K562 (cell line): Measurements from ENCODE around the gene NUP62. TPM values are rescaled to one million over a fixed set of nuclear protein-coding genes. Genes with fewer than 3 reads are reported as not detected.

Source experiments
- ATAC-seq: fragments of 200-7000 bp; cut with Tn5 transposase; 3 replicates; pipeline ENCODE4 v1.9.1; 2020; ENCODE audit warnings: moderate library complexity
- BruUV-seq: library from RNA; stranded (reverse); fragments of 400-500 nt; replicated peaks from 2 replicates; lab custom pipeline; 2021; lab: Mats Ljungman, UMichigan
- CTCF ChIA-PET: fragments of 300-600 bp; formaldehyde crosslinking; extraction: SDS; loops from one replicate; lab custom pipeline; 2021; ENCODE audit warnings: low intra/inter-chr PET ratio; lab: Yijun Ruan, JAX
- POLR2A ChIA-PET: fragments of 300-600, 350-650 bp; sonication (Branson Sonifier 250); formaldehyde crosslinking; extraction: SDS; loops from one replicate; lab custom pipeline; 2021; ENCODE audit warnings: antibody characterized with exemption, inconsistent platforms; lab: Yijun Ruan, JAX
- DNase-seq, 4 experiments: peaks; one replicate each; pipeline versions ENCODE4 v3.0.0 to v3.0.0-alpha.2; 2011 to 2018; ENCODE audit warnings: low spot score in 3 of 4, mixed read lengths in 3 of 4; ENCODE audit errors: extremely low read depth in 1 of 4
- FAIRE-seq: peaks from 2 replicates; lab custom pipeline; 2011; peaks lifted over from hg19 to GRCh38; lab: Jason Lieb, UNC
- H2AFZ ChIP-seq: 2 replicates; pipeline ENCODE4 v1.6.0; 2011; ENCODE audit warnings: low read depth, low read length, control low read depth, inconsistent platforms
- H3K27ac ChIP-seq: fragments of 200-600 bp; 3 replicates; pipeline ENCODE4 v1.8.0; 2011; ENCODE audit warnings: low read depth, mild to moderate bottlenecking, control low read depth, inconsistent platforms, low read length, moderate library complexity, mixed read lengths; ENCODE audit errors: extremely low read depth
- H3K27me3 ChIP-seq, 2 experiments: fragments of 300-600 bp in 1 of 2; 2 replicates in 1 of 2; 3 replicates in 1 of 2; pipeline versions ENCODE4 v1.6.0 to v1.8.0; 2011; ENCODE audit warnings: inconsistent platforms in 2 of 2, low read length in 2 of 2, mild to moderate bottlenecking in 1 of 2, mixed read lengths in 1 of 2, moderate library complexity in 1 of 2; ENCODE audit not compliant: control insufficient read depth in 2 of 2, insufficient read depth in 2 of 2
- H3K36me3 ChIP-seq: fragments of 300-600 bp; 3 replicates; pipeline ENCODE4 v1.8.0; 2011; ENCODE audit warnings: mild to moderate bottlenecking, low read length, inconsistent platforms; ENCODE audit not compliant: control insufficient read depth, insufficient read depth
- H3K4me1 ChIP-seq, 2 experiments: fragments of 200-600 bp in 1 of 2; replicated peaks in 1 of 2; 2 replicates in 1 of 2; 3 replicates in 1 of 2; pipeline versions ENCODE4 v1.5.1 to v1.8.0; 2011; ENCODE audit warnings: inconsistent platforms in 2 of 2, low read length in 2 of 2, mild to moderate bottlenecking in 1 of 2, mixed read lengths in 1 of 2, moderate library complexity in 1 of 2; ENCODE audit not compliant: control insufficient read depth in 2 of 2, insufficient read depth in 2 of 2
- H3K4me2 ChIP-seq: 2 replicates; pipeline ENCODE4 v1.6.1; 2011; ENCODE audit warnings: low read length, control low read depth, inconsistent platforms, mixed read lengths; ENCODE audit not compliant: insufficient read depth
- H3K4me3 ChIP-seq: fragments of 200-600 bp; sonication (generic), shearing (Covaris generic); 2 replicates; pipeline ENCODE4 v1.5.1; 2016; ENCODE audit warnings: control low read depth, inconsistent platforms
- H3K79me2 ChIP-seq: fragments of 200-600 bp; 3 replicates; pipeline ENCODE4 v1.8.0; 2011; ENCODE audit warnings: low read length, inconsistent platforms; ENCODE audit not compliant: control insufficient read depth, insufficient read depth
- H3K9ac ChIP-seq, 2 experiments: 2 replicates each; pipeline versions ENCODE4 v1.6.0 to v1.6.1; 2011; ENCODE audit warnings: low read depth in 2 of 2, low read length in 2 of 2, control low read depth in 1 of 2, inconsistent platforms in 1 of 2, mild to moderate bottlenecking in 1 of 2, mixed read lengths in 1 of 2; ENCODE audit not compliant: insufficient read depth in 1 of 2
- H3K9me1 ChIP-seq: one replicate; pipeline ENCODE4 v1.6.0; 2011; ENCODE audit warnings: inconsistent platforms, mild to moderate bottlenecking, low read length, moderate library complexity; ENCODE audit not compliant: control insufficient read depth, insufficient read depth
- H3K9me3 ChIP-seq: replicated peaks from 2 replicates; pipeline ENCODE4 v1.5.1; 2011; ENCODE audit warnings: low read depth, low read length, inconsistent platforms; ENCODE audit not compliant: control insufficient read depth, insufficient read depth
- H4K20me1 ChIP-seq: replicated peaks from 2 replicates; pipeline ENCODE4 v1.6.1; 2011; ENCODE audit warnings: low read length, inconsistent platforms, mixed read lengths; ENCODE audit not compliant: control insufficient read depth, insufficient read depth
- ADNP ChIP-seq: fragments of 200-800 bp; sonication (Bioruptor generic); IDR thresholded peaks from 2 replicates; pipeline ENCODE4 v1.6.1; 2016; ENCODE audit warnings: missing genetic modification characterization, missing compliant biosample characterization
- ARID1B ChIP-seq: fragments of 450-650 bp; IDR thresholded peaks from 2 replicates; pipeline ENCODE4 v1.6.1; 2016; ENCODE audit warnings: antibody characterized with exemption, mild to moderate bottlenecking, inconsistent platforms
- CBFA2T3 ChIP-seq: fragments of 450-650 bp; IDR thresholded peaks from 2 replicates; pipeline ENCODE4 v1.6.1; 2017
- CEBPG ChIP-seq, 3 experiments: fragments of 200-800 bp in 1 of 3; sonication (Bioruptor generic) in 1 of 3; sonication (generic) in 1 of 3; formaldehyde crosslinking in 1 of 3; IDR thresholded peaks in 2 of 3; conservative IDR thresholded peaks in 1 of 3; 2 replicates each; pipeline versions ENCODE4 v1.6.1 to v1.8.0; 2016 to 2022; ENCODE audit warnings: missing compliant biosample characterization in 2 of 3, missing genetic modification characterization in 2 of 3, mild to moderate bottlenecking in 1 of 3, missing genetic modification reagents in 1 of 3
- CHD2 ChIP-seq: IDR thresholded peaks from 2 replicates; pipeline ENCODE4 v1.6.1; 2011; ENCODE audit warnings: low read depth, low read length
- FOXM1 ChIP-seq, 2 experiments: fragments of 450-650 bp in 1 of 2; sonication (generic) in 1 of 2; formaldehyde crosslinking in 1 of 2; IDR thresholded peaks; 2 replicates each; pipeline versions ENCODE4 v1.6.1 to v1.9.0; 2017 to 2022; ENCODE audit warnings: low read depth in 2 of 2, mild to moderate bottlenecking in 2 of 2, missing genetic modification reagents in 1 of 2, moderate library complexity in 1 of 2
- ILK ChIP-seq: fragments of 450-650 bp; IDR thresholded peaks from 2 replicates; pipeline ENCODE4 v1.6.1; 2016; ENCODE audit warnings: missing genetic modification characterization, low read depth, mild to moderate bottlenecking, missing compliant biosample characterization, moderate library complexity, borderline replicate concordance
- MECOM ChIP-seq: fragments of 250-450 bp; sonication (Bioruptor Pico); IDR thresholded peaks from 2 replicates; pipeline ENCODE4 v1.8.0; 2022; ENCODE audit warnings: inconsistent platforms
- TCF3 ChIP-seq: sonication (generic); formaldehyde crosslinking; IDR thresholded peaks from 2 replicates; pipeline ENCODE4 v1.4.0; 2020; ENCODE audit warnings: mild to moderate bottlenecking, missing genetic modification reagents
- TEAD4 ChIP-seq, 2 experiments: sonication (generic) in 1 of 2; formaldehyde crosslinking in 1 of 2; IDR thresholded peaks; 2 replicates each; pipeline versions ENCODE4 v1.6.1 to v1.8.0; 2012 to 2022; ENCODE audit warnings: borderline replicate concordance in 1 of 2, inconsistent platforms in 1 of 2, low read length in 1 of 2, mild to moderate bottlenecking in 1 of 2, missing genetic modification reagents in 1 of 2
- ZNF146 ChIP-seq: IDR thresholded peaks from one replicate; pipeline ENCODE4 v1.6.1; 2018; ENCODE audit warnings: missing compliant biosample characterization; ENCODE audit not compliant: unreplicated experiment
- ZNF384 ChIP-seq: IDR thresholded peaks from 2 replicates; pipeline ENCODE4 v1.6.1; 2012; ENCODE audit warnings: low read depth, low read length, improper control_type of control experiment
- ZNF717 ChIP-seq: fragments of 250-450 bp; sonication (Bioruptor Pico); IDR thresholded peaks from 2 replicates; pipeline ENCODE4 v1.5.0; 2021
- WGBS: fragments of 100-300 bp; shearing (Covaris generic); methylation state at CpG from one replicate; pipeline ENCODE4 v1.1.6; 2016; ENCODE audit warnings: low coverage, mixed read lengths; ENCODE audit not compliant: insufficient coverage; ENCODE audit errors: missing lambda C conversion rate; 5-methylcytosine and 5-hydroxymethylcytosine counted together
- in situ Hi-C: fragments of 300-500 bp; cut with MboI; formaldehyde crosslinking; loops from 4 replicates; pipeline ENCODE4 v1.15.0; 2018; ENCODE audit warnings: inconsistent platforms, mixed read lengths
- intact Hi-C: fragments of 100-400 bp; cut with micrococcal nuclease; formaldehyde crosslinking; loops from 2 replicates; pipeline ENCODE4 v1.14.2; 2022
- polyA plus RNA-seq, 8 experiments: library from polyadenylated mRNA; depleted of rRNA in 4 of 8; stranded (reverse) in 5 of 8; unstranded in 3 of 8; fragments of >200 nt; fragmentation: Nextera tagmentation in 2 of 8; fragmentation: Illumina TruSeq in 1 of 8; extraction: Ambion mirVana in 2 of 8; extraction: Trizol in 1 of 8; gene quantifications; 2 replicates each; pipeline versions ENCODE4 v1.2.1 to v1.2.3, GENCODE V29; 2011 to 2014; ENCODE audit warnings: inconsistent platforms in 1 of 8, missing spikeins in 1 of 8
- total RNA-seq, 7 experiments: library from RNA; depleted of rRNA in 6 of 7; stranded (reverse); fragments of >200 nt in 6 of 7; fragmentation: Illumina TruSeq in 2 of 7; extraction: Trizol in 2 of 7; gene quantifications; 2 replicates each; pipeline versions ENCODE4 v1.2.1 to v1.2.3, GENCODE V29; 2011 to 2021; ENCODE audit warnings: low replicate concordance in 1 of 7
- TF ChIP-seq, protein P1 (sequence below): fragments of 450-650 bp; IDR thresholded peaks from one replicate; pipeline ENCODE4 v1.6.1; 2018; ENCODE audit warnings: mild to moderate bottlenecking, moderate library complexity; ENCODE audit not compliant: partially characterized antibody
- TF ChIP-seq, protein P2 (sequence below), 2 experiments: fragments of 250-450 bp in 1 of 2; fragments of 450-650 bp in 1 of 2; sonication (Bioruptor Pico) in 1 of 2; IDR thresholded peaks; 2 replicates each; pipeline versions ENCODE4 v1.6.1 to v1.8.0; 2016 to 2021; ENCODE audit warnings: mild to moderate bottlenecking in 2 of 2, moderate library complexity in 2 of 2, missing compliant biosample characterization in 1 of 2, missing genetic modification characterization in 1 of 2
- TF ChIP-seq, protein P3 (sequence below): fragments of 450-650 bp; IDR thresholded peaks from 2 replicates; pipeline ENCODE4 v1.6.1; 2017; ENCODE audit warnings: antibody characterized with exemption

NUP62 gene
- total and polyA plus RNA-seq, 9 of the 15 experiments (the other 6 are each of a cell fraction or from before 2014, with no cell fraction given) = 16.9 to 109 (median 66.0) TPM

DNA sequence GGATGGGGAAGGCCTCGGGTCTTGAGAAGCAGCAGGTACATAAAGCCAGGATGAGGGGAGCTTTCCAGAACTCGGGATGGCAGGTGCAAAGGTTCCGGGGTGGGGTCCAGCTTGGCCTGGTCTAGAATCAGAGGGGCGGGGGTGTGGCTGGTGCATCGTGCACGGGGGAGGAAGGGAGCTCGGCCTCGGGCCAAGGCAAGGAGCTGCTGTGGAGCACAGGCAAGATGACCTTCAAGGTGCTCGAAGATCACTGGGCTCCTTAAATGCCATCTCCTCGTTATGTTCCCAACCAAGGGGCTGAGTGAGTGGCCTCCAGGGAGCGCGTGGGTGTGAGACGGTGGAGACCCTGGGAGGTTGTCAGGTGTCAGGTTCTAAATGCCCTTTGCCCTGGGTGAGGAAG is 47.8 kb upstream of the NUP62 start (continued):
- TF ChIP-seq, protein P1, sequence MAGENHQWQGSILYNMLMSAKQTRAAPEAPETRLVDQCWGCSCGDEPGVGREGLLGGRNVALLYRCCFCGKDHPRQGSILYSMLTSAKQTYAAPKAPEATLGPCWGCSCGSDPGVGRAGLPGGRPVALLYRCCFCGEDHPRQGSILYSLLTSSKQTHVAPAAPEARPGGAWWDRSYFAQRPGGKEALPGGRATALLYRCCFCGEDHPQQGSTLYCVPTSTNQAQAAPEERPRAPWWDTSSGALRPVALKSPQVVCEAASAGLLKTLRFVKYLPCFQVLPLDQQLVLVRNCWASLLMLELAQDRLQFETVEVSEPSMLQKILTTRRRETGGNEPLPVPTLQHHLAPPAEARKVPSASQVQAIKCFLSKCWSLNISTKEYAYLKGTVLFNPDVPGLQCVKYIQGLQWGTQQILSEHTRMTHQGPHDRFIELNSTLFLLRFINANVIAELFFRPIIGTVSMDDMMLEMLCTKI = no peak
- TF ChIP-seq CEBPG (CRISPR knock-in tag; IDR thresholded peaks at IDR 0.05) = no peak
- no peak for TF ChIP-seq CEBPG (tag; conservative IDR thresholded peaks at IDR 0.05 in 1 of 2, IDR thresholded peaks at IDR 0.05 in 1 of 2)

- POLR2A ChIA-PET = interaction anchor here (1.4 kb wide), 1 partner anchor 9 kb away, joined by 5 read pairs; no protein-coding TSS in a partner anchor
- H3K27me3 ChIP-seq = peaks cover 0 to 4% of the 10 kb centered on the region in 2 experiments; a peak in 2 of 5 replicates
- CTCF ChIA-PET = no interaction called here
- no peak for DNase-seq
- intact Hi-C loops = no loop called here
- peaks cover 5% of the 10 kb centered on the region for H3K9me1 ChIP-seq
- peaks cover under 1 to 20% of the 10 kb centered on the region in 2 experiments; a peak in 3 of 5 replicates for H3K4me1 ChIP-seq
- FAIRE-seq = no peak
- H3K36me3 ChIP-seq = no peaks in the 10 kb centered on the region; the same call in 2 of the 3 replicates
- no peak overlapping the region for H3K27ac ChIP-seq
- peaks cover 5% of the 10 kb centered on the region; the same call in 1 of the 2 replicates for H4K20me1 ChIP-seq
- BruUV-seq = no TSS peak
- ATAC-seq = no peak
- peak overlapping the region in 1 of 2 experiments; percentile 9; a peak in 1 of 4 replicates for H3K9ac ChIP-seq
- no peak overlapping the region; the same call in 1 of the 2 replicates for H3K4me2 ChIP-seq
- no peak overlapping the region for H3K4me3 ChIP-seq
- in situ Hi-C loops = loop anchor here (5.0 kb wide), 1 partner anchor 39 kb away; no protein-coding TSS in a partner anchor
- H3K79me2 ChIP-seq = no peaks in the 10 kb centered on the region
- H2AFZ ChIP-seq = no peak overlapping the region
- WGBS = 27% methylated on average over 3 of the region's 3 CpGs
- H3K9me3 ChIP-seq = no peaks in the 10 kb centered on the region
- no peak for TF ChIP-seq MECOM
- TF ChIP-seq ZNF384 = peak; percentile 43
- TF ChIP-seq CBFA2T3 = peak; percentile 40; the same call in 1 of the 2 replicates
- TF ChIP-seq TCF3 (CRISPR knock-in tag) = peak; percentile 56
- TF ChIP-seq CHD2 = no peak
- 0 out of 2 replicates have a peak, but pooled peaks have one; percentile 18 for TF ChIP-seq ADNP
- TF ChIP-seq, protein P2, sequence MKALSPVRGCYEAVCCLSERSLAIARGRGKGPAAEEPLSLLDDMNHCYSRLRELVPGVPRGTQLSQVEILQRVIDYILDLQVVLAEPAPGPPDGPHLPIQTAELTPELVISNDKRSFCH (CRISPR knock-in tag; IDR thresholded peaks at IDR 0.05) = no peak
- TF ChIP-seq, protein P2 (tag; IDR thresholded peaks at IDR 0.05) = no peak
- TF ChIP-seq ZNF146 (CRISPR knock-in tag) = no peak
- TF ChIP-seq, protein P3, sequence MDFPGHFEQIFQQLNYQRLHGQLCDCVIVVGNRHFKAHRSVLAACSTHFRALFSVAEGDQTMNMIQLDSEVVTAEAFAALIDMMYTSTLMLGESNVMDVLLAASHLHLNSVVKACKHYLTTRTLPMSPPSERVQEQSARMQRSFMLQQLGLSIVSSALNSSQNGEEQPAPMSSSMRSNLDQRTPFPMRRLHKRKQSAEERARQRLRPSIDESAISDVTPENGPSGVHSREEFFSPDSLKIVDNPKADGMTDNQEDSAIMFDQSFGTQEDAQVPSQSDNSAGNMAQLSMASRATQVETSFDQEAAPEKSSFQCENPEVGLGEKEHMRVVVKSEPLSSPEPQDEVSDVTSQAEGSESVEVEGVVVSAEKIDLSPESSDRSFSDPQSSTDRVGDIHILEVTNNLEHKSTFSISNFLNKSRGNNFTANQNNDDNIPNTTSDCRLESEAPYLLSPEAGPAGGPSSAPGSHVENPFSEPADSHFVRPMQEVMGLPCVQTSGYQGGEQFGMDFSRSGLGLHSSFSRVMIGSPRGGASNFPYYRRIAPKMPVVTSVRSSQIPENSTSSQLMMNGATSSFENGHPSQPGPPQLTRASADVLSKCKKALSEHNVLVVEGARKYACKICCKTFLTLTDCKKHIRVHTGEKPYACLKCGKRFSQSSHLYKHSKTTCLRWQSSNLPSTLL = no peak
- peak; percentile 47 for TF ChIP-seq ARID1B
- TF ChIP-seq TEAD4 (IDR thresholded peaks at IDR 0.05; ENCODE audit: low read length) = peak; percentile 41; the same call in 1 of the 2 replicates
- no peak for TF ChIP-seq TEAD4 (CRISPR knock-in tag; IDR thresholded peaks at IDR 0.05; ENCODE audit: borderline replicate concordance)
- TF ChIP-seq ILK (tag) = no peak
- TF ChIP-seq ZNF717 (CRISPR knock-in tag) = no peak
- no peak for TF ChIP-seq FOXM1 (IDR thresholded peaks at IDR 0.05; ENCODE audit: low read depth)
- TF ChIP-seq FOXM1 (CRISPR knock-in tag; IDR thresholded peaks at IDR 0.05; ENCODE audit: low read depth) = no peak
Measured at GRCh38 chr19:49976496-49976895, 47.2 kb upstream of the NUP62 start.
